WTC11 (cell line): Measurements from ENCODE around the gene SHC3. TPM values are rescaled to one million over a fixed set of nuclear protein-coding genes. Genes with fewer than 3 reads are reported as not detected.

Source experiments
- ATAC-seq: fragments of 200-7000 bp; cut with Tn5 transposase; 2 replicates; pipeline ENCODE4 v1.10.0; 2021; ENCODE audit warnings: mild to moderate bottlenecking, moderate library complexity
- CTCF ChIA-PET: fragments of 300-600 bp; sonication (Branson Sonifier 250); formaldehyde crosslinking; loops from one replicate; lab custom pipeline; 2021; ENCODE audit warnings: antibody characterized with exemption; lab: Charles Lee
- POLR2A ChIA-PET: fragments of 350-600 bp; sonication (Branson Sonifier 250); formaldehyde crosslinking; loops from one replicate; lab custom pipeline; 2021; ENCODE audit warnings: antibody characterized with exemption; lab: Charles Lee
- DNase-seq: peaks from one replicate; pipeline ENCODE4 v3.0.0; 2021; ENCODE audit warnings: low spot score
- H3K27ac Mint-ChIP-seq: 2 replicates; pipeline ENCODE4 v1.8.0; 2021; ENCODE audit warnings: mixed read lengths
- H3K27me3 Mint-ChIP-seq: 2 replicates; pipeline ENCODE4 v1.8.0; 2021; ENCODE audit warnings: low read depth, mild to moderate bottlenecking, moderate library complexity, mixed read lengths
- H3K36me3 Mint-ChIP-seq: 2 replicates; pipeline ENCODE4 v1.8.0; 2021; ENCODE audit warnings: mixed read lengths
- H3K4me1 Mint-ChIP-seq: 2 replicates; pipeline ENCODE4 v1.8.0; 2022; ENCODE audit warnings: mixed read lengths
- H3K4me3 Mint-ChIP-seq: 2 replicates; pipeline ENCODE4 v1.8.0; 2021; ENCODE audit warnings: mild to moderate bottlenecking, moderate library complexity, mixed read lengths
- H3K9me3 Mint-ChIP-seq: 2 replicates; pipeline ENCODE4 v1.8.0; 2021; ENCODE audit warnings: mixed read lengths
- ARID4B ChIP-seq: sonication (generic); formaldehyde crosslinking; IDR thresholded peaks from 2 replicates; pipeline ENCODE4 v1.8.0; 2023; ENCODE audit warnings: missing genetic modification reagents, mild to moderate bottlenecking, borderline replicate concordance
- CBFB ChIP-seq: sonication (generic); formaldehyde crosslinking; IDR thresholded peaks from 2 replicates; pipeline ENCODE4 v1.8.1; 2022; ENCODE audit warnings: mild to moderate bottlenecking, low read depth, missing genetic modification reagents
- E2F1 ChIP-seq: sonication (generic); formaldehyde crosslinking; IDR thresholded peaks from 2 replicates; pipeline ENCODE4 v1.8.0; 2022; ENCODE audit warnings: mild to moderate bottlenecking, missing genetic modification reagents
- ELF4 ChIP-seq: sonication (generic); formaldehyde crosslinking; IDR thresholded peaks from 2 replicates; pipeline ENCODE4 v1.8.1; 2022; ENCODE audit warnings: low read depth, mild to moderate bottlenecking, moderate library complexity, missing genetic modification reagents
- GRHL2 ChIP-seq: fragments of 250-450 bp; sonication (Bioruptor Pico); IDR thresholded peaks from 2 replicates; pipeline ENCODE4 v1.8.0; 2022; ENCODE audit warnings: mild to moderate bottlenecking, moderate library complexity; ENCODE audit not compliant: insufficient replicate concordance, severe bottlenecking
- MYBL2 ChIP-seq: sonication (generic); formaldehyde crosslinking; IDR thresholded peaks from 2 replicates; pipeline ENCODE4 v1.8.1; 2023; ENCODE audit warnings: mild to moderate bottlenecking, moderate library complexity, missing genetic modification reagents
- NFE2L1 ChIP-seq: sonication (generic); formaldehyde crosslinking; IDR thresholded peaks from 2 replicates; pipeline ENCODE4 v1.8.1; 2023; ENCODE audit warnings: missing genetic modification reagents
- NR3C1 ChIP-seq: sonication (generic); formaldehyde crosslinking; conservative IDR thresholded peaks from 2 replicates; pipeline ENCODE4 v1.8.1; 2023; ENCODE audit warnings: low read depth, mild to moderate bottlenecking, missing genetic modification reagents
- STAT6 ChIP-seq: sonication (generic); formaldehyde crosslinking; conservative IDR thresholded peaks from 2 replicates; pipeline ENCODE4 v1.8.1; 2023; ENCODE audit warnings: mild to moderate bottlenecking, low read depth, missing genetic modification reagents, moderate library complexity
- ZSCAN18 ChIP-seq: fragments of 250-450 bp; sonication (Bioruptor Pico); IDR thresholded peaks from 2 replicates; pipeline ENCODE4 v2.1.2; 2022; ENCODE audit warnings: mild to moderate bottlenecking, moderate library complexity
- total RNA-seq: library from RNA; stranded (reverse); gene quantifications from 3 replicates; pipeline ENCODE4 v1.2.3, GENCODE V29; 2021
- TF ChIP-seq, protein P1 (sequence below): sonication (generic); formaldehyde crosslinking; IDR thresholded peaks from 2 replicates; pipeline ENCODE4 v1.8.1; 2022; ENCODE audit warnings: low read depth, mild to moderate bottlenecking, moderate library complexity, missing genetic modification reagents, borderline replicate concordance

Gene SHC3
- total RNA-seq, 1 experiment from 2014 or later = 4.9 TPM

DNA sequence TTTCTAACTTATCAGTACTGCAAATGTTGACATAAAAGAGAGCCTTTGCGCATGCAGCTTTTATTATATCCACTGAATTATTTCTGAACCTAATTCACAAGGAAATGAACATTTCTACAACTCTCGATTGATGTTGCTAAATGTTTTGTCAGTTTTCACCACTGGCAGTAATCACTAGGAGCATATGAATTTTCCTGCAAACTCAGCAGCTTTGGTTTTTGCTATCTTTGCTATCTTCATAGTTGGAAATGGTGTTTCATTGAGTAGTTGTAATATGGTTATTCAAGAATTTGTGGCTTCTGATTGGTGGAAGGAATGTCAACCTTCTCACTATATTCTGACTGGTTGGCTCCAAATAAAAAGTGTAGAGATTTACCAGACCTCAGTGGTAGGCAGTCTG, 8.9 kb upstream of the SHC3 start (continued):
- no peak for TF ChIP-seq ZSCAN18

DNA sequence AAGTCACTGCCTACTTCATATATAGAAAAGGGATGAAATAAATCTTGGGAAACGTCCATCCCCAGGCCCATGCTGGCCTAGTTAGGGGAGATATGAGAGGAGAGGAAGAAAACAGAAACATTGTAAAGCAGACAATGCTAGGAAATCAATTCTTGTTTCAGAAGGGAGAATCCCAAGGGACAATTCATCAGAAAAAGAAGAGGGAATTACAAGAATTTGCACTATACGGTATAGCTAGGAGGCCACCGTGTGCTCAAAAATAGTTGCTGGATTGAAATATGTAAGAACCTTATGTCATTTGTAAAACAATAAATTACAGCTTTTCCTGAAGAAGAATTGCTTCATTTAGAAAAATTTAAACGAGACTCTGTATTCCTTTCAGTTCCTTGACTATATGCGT, 8.3 kb upstream of the SHC3 start:
- no peak overlapping the region for H3K27ac Mint-ChIP-seq
- POLR2A ChIA-PET = no interaction called here
- ATAC-seq = no peak
- H3K4me1 Mint-ChIP-seq = peaks cover 8% of the 10 kb centered on the region
- H3K27me3 Mint-ChIP-seq = no peaks in the 10 kb centered on the region; the same call in 1 of the 2 replicates
- H3K9me3 Mint-ChIP-seq = no peaks in the 10 kb centered on the region
- CTCF ChIA-PET = interaction anchor here (1.2 kb wide), 1 partner anchor 91 kb away, joined by 3 read pairs; no protein-coding TSS in a partner anchor
- no peak overlapping the region for H3K4me3 Mint-ChIP-seq
- TF ChIP-seq NFE2L1 (CRISPR knock-in tag) (no peak), ZSCAN18 (no peak), NR3C1 (CRISPR knock-in tag) (no peak), MYBL2 (CRISPR knock-in tag) (no peak), STAT6 (no peak), ELF4 (CRISPR knock-in tag) (no peak), CBFB (CRISPR knock-in tag) (no peak), E2F1 (CRISPR knock-in tag) (no peak), ARID4B (CRISPR knock-in tag) (no peak), GRHL2 (no peak)
- TF ChIP-seq, protein P1, sequence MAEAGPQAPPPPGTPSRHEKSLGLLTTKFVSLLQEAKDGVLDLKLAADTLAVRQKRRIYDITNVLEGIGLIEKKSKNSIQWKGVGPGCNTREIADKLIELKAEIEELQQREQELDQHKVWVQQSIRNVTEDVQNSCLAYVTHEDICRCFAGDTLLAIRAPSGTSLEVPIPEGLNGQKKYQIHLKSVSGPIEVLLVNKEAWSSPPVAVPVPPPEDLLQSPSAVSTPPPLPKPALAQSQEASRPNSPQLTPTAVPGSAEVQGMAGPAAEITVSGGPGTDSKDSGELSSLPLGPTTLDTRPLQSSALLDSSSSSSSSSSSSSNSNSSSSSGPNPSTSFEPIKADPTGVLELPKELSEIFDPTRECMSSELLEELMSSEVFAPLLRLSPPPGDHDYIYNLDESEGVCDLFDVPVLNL (CRISPR knock-in tag) = no peak
- TF ChIP-seq, all 79 proteins: peak for 0
- H3K36me3 Mint-ChIP-seq = no peaks in the 10 kb centered on the region
- DNase-seq = no peak
